Body of pancreas (tissue), 4 donors: ENCODE measurements around the gene RBMS3.

Source experiments
- CTCF ChIP-seq, 7 experiments: fragments of 450-650 bp in 4 of 7; fragments of 200-600 bp in 3 of 7; sonication (generic) in 3 of 7; IDR thresholded peaks; one replicate each; pipeline ENCODE4 v1.5.1; 2016 to 2019; ENCODE audit warnings: antibody characterized with exemption in 7 of 7
- POLR2A ChIP-seq, 3 donors: fragments of 450-650 bp; IDR thresholded peaks; one replicate each; pipeline ENCODE4 v1.6.1; 2016; ENCODE audit warnings: antibody characterized with exemption in 3 of 3, mild to moderate bottlenecking in 2 of 3

- TF ChIP-seq CTCF (IDR thresholded peaks at IDR 0.05) (no peak), POLR2A (IDR thresholded peaks at IDR 0.05) (no peak)
Measured at GRCh38 chr3:29653680-29654079, 372.8 kb downstream of the RBMS3 start.
